ENCODE results near the gene IHH.

The IHH gene

DNA sequence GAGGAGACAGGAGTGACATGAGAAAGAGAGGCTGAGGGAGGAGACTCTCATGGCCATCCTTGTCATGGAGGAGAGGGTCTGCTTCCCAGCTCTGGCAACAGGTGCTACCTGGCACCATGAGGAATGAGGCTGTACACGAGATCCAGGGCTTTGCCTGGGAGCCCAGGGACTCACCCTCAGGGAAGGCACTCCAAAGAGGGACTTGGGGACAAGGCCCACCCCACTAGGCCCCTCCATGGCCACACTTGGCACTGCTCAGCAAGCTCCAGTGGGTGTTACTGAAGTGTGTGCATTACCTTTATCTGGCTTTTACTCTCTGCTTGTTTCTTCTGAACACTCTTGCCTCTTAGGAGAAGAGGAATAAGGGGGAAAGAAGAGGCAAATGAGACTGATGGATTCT is 22.1 kb downstream of the IHH start:
- TF ChIP-seq, protein P1, sequence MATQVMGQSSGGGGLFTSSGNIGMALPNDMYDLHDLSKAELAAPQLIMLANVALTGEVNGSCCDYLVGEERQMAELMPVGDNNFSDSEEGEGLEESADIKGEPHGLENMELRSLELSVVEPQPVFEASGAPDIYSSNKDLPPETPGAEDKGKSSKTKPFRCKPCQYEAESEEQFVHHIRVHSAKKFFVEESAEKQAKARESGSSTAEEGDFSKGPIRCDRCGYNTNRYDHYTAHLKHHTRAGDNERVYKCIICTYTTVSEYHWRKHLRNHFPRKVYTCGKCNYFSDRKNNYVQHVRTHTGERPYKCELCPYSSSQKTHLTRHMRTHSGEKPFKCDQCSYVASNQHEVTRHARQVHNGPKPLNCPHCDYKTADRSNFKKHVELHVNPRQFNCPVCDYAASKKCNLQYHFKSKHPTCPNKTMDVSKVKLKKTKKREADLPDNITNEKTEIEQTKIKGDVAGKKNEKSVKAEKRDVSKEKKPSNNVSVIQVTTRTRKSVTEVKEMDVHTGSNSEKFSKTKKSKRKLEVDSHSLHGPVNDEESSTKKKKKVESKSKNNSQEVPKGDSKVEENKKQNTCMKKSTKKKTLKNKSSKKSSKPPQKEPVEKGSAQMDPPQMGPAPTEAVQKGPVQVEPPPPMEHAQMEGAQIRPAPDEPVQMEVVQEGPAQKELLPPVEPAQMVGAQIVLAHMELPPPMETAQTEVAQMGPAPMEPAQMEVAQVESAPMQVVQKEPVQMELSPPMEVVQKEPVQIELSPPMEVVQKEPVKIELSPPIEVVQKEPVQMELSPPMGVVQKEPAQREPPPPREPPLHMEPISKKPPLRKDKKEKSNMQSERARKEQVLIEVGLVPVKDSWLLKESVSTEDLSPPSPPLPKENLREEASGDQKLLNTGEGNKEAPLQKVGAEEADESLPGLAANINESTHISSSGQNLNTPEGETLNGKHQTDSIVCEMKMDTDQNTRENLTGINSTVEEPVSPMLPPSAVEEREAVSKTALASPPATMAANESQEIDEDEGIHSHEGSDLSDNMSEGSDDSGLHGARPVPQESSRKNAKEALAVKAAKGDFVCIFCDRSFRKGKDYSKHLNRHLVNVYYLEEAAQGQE (IDR thresholded peaks at IDR 0.05; ENCODE audit: insufficient read depth in 1 of 2, low read depth in 2 of 2, low read length in 2 of 2), result no peak
- TF ChIP-seq FOXP2 (optimal IDR thresholded peaks at IDR 0.05; ENCODE audit: borderline replicate concordance, extremely low read depth, extremely low read length, insufficient read depth) (no peak), SIN3A (IDR thresholded peaks at IDR 0.05; ENCODE audit: borderline replicate concordance, insufficient read depth, low read length) (no peak), POLR2AphosphoS5 (IDR thresholded peaks at IDR 0.05; ENCODE audit: low read depth, low read length) (no peak), TAF1 (IDR thresholded peaks at IDR 0.05; ENCODE audit: borderline replicate concordance, insufficient read depth, low read length) (no peak)

DNA sequence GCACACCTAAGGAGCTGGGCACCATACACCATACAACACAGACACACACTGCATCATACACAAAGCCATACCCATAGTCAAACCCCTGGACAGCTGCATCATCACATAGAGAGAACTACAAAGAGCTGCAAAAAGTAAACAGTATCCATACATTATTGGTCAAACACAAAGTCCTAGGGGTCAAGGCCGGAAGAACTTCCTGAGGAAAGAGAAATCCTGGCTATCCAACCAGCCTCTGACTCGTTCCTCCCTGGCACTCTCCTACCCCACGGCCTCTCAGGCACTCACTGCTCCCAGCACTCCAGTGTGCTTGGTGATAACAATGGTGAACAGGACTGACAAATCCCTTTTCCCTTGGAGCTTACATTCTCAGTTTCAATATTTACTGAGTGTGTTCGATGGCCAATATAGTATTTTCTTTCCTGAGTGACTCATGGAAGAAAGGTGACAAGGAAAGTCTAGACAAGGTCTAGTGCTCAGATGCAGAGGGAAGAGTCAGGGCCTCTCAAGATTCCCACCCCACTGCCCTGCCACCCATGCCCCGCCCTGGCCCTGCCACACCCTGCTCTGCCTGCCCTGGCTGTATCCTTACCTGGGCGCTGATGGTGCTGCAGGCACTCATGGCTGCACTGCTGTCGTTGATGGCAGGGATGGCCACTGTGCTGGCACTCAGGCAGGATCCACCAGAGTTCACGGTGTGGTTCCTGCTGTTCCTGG is 22.8 kb downstream of the IHH start:
- TF ChIP-seq FOXP2 (optimal IDR thresholded peaks at IDR 0.05; ENCODE audit: borderline replicate concordance, extremely low read depth, extremely low read length, insufficient read depth) (no peak), SIN3A (IDR thresholded peaks at IDR 0.05; ENCODE audit: borderline replicate concordance, insufficient read depth, low read length) (no peak), TAF1 (IDR thresholded peaks at IDR 0.05; ENCODE audit: borderline replicate concordance, insufficient read depth, low read length) (no peak), POLR2AphosphoS5 (IDR thresholded peaks at IDR 0.05; ENCODE audit: low read depth, low read length) (no peak)
- TF ChIP-seq, protein P1 (IDR thresholded peaks at IDR 0.05; ENCODE audit: insufficient read depth in 1 of 2, low read depth in 2 of 2, low read length in 2 of 2), result no peak

GRCh38 chr2:219035942-219036341 is 24.8 kb downstream of the IHH start:
- TF ChIP-seq POLR2AphosphoS5 (IDR thresholded peaks at IDR 0.05; ENCODE audit: low read depth, low read length) (no peak), TAF1 (IDR thresholded peaks at IDR 0.05; ENCODE audit: borderline replicate concordance, insufficient read depth, low read length) (no peak), SIN3A (IDR thresholded peaks at IDR 0.05; ENCODE audit: borderline replicate concordance, insufficient read depth, low read length) (no peak), FOXP2 (optimal IDR thresholded peaks at IDR 0.05; ENCODE audit: borderline replicate concordance, extremely low read depth, extremely low read length, insufficient read depth) (no peak)
- TF ChIP-seq, protein P1 (IDR thresholded peaks at IDR 0.05; ENCODE audit: insufficient read depth in 1 of 2, low read depth in 2 of 2, low read length in 2 of 2), result no peak

DNA sequence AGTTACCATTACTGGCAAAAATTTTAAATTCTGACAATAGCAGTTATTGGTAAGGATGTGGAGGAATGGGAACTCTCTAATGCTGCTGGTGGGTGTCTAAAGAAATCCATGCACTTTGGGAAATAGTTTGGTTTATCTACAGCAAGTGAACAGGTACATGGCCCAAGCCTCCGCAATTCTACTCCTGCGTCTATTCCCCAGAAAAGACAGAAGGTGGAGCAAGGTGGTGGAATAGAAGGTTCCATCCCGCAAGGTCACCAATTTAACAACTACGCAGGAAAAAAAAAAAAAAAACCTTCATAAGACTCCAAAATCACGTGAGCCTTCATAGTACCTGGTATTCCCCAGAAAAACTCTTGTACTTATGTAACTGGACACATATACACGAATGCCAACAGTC is 25.9 kb downstream of the IHH start:
- TF ChIP-seq TAF1 (IDR thresholded peaks at IDR 0.05; ENCODE audit: borderline replicate concordance, insufficient read depth, low read length) (no peak), POLR2AphosphoS5 (IDR thresholded peaks at IDR 0.05; ENCODE audit: low read depth, low read length) (no peak), SIN3A (IDR thresholded peaks at IDR 0.05; ENCODE audit: borderline replicate concordance, insufficient read depth, low read length) (no peak), FOXP2 (optimal IDR thresholded peaks at IDR 0.05; ENCODE audit: borderline replicate concordance, extremely low read depth, extremely low read length, insufficient read depth) (no peak)
- TF ChIP-seq, protein P1 (IDR thresholded peaks at IDR 0.05; ENCODE audit: insufficient read depth in 1 of 2, low read depth in 2 of 2, low read length in 2 of 2), result no peak

Measured in PFSK-1 (cell line).